GM18511 (cell line): ENCODE measurements around the gene ZNF514.
A peak's percentile ranks its signal among the peaks of the same experiment; 100 is the strongest.
"Not testable (repeated sequence)": the region's sequence is repeated elsewhere in the genome, so short reads cannot be mapped to it uniquely, and the experiment has no call there.

Experiments
- ATAC-seq: cut with Tn5 transposase; IDR thresholded peaks from one replicate; pipeline ENCODE4 v1.9.1; 2021; ENCODE audit warnings: mild to moderate bottlenecking, moderate library complexity; ENCODE audit not compliant: unreplicated experiment

ZNF514 gene

DNA sequence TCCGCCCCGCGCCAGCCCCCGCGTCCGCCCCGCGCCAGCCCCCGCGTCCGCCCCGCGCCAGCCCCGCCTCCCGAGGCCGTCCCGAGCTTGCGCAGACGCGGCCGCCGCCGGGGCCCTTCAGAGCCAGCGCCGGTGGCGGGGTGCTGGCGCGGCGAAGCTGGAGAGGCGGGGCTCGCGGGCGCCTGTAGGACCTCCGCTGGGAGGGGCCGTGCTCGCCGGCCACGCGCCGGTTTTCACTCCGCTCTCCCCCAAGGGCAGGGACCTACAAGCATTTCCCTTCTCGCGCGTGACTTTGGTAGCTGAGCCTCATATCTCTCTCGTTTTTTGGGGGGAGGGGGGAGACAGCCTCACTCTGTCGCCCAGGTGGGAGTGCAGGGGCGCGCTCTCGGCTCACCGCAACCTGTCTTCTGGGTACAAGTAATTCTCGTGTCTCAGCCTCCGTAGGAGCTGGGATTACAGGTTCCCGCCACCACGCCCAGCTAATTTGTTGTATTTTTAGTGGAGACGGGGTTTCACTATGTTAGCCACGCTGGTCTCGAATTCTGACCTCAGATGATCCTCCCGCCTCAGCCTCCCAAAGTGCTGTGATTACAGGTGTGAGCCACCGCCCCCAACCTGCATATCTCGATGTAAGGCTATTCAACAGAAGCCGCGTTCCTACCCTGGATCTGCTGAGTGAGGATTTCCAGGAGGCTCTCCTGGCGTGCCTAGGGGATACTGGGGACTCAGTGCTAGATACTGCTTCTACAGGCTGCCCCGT lies at the start of gene ZNF514:
Gene ZNF514 (minus strand): TSS at position 159 of the 760 bp plus-strand sequence. CDS start 6,595 bp downstream, outside the sequence.
- ATAC-seq: peak; percentile 93

DNA sequence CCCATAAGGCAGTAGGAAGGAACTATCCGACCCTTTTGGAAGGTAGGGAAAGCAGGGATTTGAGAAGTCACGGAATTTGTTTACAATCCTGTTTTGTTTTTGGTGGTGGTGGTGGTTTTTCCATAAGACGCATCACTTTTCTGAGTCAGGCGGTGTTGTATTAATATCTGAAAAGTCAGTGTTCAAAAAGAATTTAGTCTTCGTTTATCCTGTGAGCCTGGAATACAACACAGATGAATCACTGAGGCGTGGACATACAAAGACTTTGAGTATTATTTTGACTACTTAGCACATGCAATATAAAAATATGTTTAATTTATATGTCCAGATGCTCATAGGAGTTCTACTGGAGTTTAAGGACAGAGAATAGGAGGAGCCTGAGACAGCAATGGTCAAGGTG lies 48.5 kb upstream of the ZNF514 start:
- no peak for ATAC-seq

DNA sequence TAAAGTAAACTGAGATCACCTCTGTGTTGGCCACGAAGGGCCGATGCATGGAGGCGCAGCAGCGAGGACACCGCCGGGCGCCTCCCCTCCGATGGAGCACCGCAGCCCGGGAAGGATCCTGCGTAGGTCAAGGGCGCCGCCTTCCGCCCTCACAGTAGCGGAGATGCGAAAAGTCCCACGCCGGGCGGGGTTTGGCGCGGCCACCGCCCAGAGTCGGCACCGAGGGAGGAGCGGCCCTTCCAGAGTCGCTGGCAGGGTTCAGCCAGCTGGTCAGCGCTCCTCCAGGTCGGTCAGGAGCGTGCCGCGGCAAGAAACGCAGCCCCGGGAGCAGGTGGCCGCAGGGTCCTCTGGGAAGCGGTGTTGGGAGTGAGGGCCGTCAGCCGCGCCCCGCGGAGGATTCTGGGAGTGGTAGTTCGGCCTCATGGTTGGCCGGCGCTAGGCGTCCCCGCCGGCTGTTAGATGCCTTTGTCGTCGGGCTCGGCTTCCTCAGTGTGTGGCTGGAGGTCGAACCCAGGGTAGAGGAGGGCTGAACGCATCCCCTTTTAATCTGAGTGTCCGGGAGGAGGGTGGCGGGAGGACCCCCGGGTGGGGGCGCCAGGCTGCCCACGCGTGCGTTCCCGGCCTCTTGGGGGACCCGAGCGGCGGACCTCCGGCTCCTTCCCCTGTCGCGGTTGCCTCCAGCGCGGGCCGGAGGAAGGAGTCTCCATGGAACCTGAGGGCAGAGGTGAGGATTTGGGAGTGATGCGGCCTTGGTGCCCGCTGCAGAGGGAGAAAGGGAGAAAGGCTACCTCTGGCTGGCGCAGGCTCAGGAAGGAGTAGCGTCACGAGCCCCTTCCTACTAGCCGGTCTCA lies 47.7 kb upstream of the ZNF514 start, which contains the start of gene ZNF892:
Gene ZNF892 (plus strand): TSS at position 411 of the 851 bp plus-strand sequence. CDS start 295 bp downstream, at position 706.
- ATAC-seq: peak; percentile 97

DNA sequence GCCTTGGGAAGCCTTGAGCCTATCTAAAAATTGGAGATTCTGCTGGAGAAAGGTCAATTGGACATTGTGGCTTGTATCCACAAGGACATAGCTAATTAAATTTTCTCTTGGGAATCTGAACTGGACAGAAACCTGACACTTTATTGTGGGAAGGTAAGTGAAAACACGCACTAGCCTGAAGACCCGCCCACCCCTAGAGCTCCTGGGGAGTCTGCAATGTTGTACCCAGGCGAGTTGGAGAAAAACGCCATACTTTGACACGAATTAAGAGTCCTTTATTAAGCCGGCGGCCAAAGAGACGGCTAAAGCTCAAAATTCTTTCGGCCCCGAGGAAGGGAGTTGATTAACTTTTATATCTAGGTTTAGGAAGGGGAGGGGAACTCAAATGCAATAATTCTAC lies 46.4 kb upstream of the ZNF514 start:
- ATAC-seq: no peak

DNA sequence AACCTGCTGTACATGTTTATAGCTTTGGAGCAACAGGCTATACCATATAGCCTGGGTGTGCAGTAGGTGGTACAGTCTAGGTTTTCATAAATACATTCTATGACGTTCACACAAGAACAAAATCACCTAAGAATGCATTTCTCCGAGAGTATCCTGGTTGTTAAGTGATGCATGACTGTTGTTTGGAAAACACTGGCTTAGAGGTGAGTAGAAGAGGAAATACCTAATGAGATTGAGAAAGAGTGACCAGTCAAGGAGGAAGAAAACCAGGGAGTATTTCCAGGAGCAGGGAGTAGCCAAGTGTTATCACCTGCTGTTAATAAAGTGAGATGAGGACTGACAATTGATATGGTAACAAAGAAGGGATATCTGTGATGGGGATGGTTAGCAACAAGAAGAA lies 44.7 kb upstream of the ZNF514 start:
- no peak for ATAC-seq

DNA sequence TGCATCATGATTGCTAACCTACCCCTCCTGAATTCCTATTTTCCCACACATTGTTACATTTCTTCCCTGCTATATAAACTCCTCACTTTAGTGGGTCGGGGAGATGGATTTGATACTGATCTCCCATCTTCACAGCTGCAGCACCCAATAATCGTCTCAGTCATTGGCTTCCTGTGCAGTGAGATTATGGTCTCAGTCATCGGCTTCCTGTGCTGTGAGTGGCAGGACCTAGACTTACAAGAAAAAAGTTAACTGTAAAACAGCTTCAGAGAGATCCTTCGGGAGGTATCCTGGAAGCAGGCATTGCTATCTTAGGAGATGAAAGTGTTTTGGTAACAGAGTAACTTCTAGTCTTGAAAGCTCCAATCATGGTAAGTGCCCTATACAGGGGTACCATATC lies 44.3 kb upstream of the ZNF514 start:
- no peak for ATAC-seq

DNA sequence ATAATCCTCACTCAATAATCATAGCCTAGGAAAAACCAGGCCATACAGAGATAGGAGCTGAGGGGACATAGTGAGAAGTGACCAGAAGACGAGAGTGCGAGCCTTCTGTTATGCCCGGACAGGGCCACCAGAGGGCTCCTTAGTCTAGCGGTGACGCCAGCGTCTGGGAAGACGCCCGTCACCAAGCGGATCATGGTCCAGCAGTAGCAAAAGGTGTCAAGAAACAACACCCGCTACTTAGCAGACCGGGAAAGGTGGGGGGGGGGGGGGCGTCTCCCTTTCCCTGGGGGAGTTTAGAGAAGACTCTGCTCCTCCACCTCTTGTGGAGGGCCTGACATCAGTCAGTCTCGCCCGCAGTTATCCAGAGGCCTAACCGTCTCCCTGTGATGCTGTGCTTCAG lies 33.3 kb upstream of the ZNF514 start:
- ATAC-seq: not testable (repeated sequence)

DNA sequence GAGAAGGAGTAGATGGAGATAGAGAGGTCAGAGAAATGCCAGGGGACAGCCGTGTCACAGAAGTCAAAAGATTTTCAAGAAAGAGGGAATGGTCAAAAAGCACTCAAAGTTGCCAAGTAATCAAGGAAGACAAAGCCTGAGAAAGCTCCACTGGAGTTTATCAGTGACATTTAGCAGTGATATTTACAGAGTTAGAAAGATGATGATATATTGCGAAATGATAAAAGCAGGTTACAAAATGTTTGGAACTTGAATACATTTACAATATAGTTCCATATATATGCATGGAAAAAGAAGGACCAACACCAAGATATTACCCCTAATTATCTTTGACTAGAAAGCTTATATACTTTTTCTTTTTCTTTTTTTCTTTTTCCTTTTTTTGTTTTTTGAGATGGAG lies 26.3 kb upstream of the ZNF514 start:
- ATAC-seq: no peak

DNA sequence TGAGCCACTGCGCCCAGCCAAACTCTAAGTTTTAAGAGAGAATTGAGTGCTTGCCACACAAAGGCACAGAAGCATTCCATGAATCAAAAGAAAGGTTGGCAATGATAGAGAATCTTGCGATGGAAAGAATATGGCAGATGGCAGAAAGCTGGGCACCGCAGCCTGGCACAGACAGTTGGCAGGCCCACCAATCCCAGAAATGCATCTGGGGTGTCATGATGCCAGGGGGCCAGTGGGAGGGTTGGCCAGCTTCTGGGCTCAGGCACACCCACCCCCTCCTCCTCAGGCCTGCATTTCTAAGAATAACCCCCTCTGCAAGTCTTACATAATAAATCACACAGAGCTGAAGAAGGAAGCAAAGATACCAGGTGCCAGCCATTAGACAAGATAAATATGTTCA lies 25.5 kb upstream of the ZNF514 start:
- no peak for ATAC-seq

DNA sequence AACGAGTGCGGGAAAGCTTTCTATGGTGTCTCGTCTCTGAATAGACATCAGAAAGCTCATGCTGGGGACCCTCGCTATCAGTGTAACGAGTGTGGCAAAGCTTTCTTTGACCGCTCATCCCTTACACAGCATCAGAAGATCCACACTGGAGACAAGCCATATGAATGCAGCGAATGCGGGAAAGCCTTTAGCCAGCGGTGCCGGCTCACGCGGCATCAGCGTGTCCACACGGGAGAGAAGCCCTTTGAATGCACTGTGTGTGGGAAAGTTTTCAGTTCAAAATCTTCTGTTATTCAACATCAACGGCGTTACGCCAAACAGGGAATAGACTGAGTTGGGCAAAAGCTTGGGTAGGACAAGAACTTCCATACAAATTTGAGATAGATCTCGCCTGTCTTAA lies 22.1 kb upstream of the ZNF514 start:
- ATAC-seq: no peak

DNA sequence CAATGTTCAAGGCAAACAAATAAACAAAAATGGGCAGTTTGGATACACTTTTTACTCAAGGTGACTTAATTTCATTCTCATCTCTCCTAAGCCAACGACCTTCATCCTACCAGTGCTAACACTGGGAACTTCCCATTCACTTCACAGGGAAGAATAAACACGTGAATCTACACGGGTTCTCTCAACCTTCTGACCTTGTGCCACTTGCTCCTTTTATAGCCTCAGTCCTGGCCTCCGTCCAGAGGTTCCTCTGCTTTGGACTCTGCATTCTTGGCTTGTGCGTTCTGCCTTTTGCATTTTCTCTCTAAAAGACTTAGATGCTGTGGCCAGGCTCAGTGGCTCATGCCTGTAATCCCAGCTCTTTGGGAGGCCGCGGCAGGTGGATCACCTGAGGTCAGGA lies 19.8 kb upstream of the ZNF514 start:
- ATAC-seq: no peak

DNA sequence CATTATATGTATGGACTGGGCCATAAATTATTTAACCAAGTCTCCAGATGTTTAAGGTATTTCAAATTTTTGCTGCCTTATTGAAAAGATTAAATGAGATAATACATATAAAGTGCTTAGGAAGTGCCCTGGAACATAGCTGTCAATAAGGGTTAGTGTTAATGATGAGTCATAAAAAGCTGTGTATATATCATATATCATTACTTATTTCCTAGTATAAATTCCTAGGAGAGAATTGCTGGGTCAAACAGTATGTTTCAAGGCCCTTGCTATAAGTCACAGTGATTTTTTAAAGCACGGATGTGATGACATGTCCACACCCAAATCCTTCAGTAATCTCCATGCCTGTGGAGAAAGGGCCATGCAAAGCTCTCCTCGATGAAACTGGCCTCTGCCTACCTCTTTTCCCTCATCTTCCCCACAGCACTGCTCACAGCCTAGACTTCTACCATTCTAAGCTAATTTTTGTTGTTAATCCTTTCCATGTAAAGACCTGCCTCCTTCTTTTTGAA lies 14.4 kb upstream of the ZNF514 start:
- ATAC-seq: no peak

DNA sequence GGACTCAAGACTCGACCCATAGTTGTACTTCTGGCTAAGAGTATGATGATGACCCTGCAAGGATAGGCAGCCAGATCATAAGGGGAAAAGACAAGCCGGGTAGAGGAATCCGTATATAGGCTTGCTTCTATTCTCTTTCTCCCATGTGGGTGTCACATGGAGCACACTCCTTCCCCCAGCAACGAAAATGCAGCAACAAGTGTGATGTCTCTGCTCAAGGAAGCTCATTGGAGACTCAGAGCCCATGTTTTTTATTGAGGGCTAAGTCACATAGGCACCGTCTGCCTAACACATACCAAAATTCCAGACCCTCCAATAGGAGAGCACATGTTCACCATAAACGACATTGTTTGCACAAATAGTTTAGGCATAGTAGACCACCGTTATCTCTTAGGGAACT lies 12.3 kb upstream of the ZNF514 start:
- no peak for ATAC-seq

DNA sequence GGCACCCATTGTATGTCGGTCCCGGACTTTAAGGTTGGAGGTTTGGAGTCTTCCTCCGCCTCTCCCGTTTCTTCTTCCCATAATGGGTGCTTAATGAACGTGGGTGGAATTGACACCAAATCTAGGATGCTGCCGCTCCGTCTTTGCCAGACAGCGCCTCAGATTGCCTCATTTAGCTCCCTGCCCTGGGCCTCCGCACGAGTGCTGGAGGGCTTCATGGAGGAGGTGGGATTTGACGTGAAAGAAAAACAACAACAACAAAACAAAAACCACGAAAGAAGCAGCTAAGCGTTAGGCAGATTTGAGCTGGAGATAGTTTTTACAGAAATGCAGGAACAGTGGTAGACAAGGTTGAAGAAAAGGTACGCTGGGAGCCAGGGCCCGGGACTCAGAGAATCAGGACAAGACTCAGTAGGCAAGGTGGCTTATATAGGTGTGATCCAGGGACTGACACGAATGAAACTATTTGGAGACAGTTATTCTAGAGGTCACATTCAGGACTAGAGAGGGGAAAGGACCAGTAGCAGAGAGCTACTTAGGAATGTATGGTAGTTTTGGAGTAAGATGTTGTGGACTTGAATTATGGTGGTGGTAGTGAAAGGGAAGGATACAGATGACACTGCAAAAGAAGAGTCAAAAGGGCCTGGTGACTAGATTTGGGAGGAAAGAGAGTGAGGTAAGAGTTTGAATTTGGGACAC lies 6.6 kb upstream of the ZNF514 start:
- peak; percentile 17 for ATAC-seq

DNA sequence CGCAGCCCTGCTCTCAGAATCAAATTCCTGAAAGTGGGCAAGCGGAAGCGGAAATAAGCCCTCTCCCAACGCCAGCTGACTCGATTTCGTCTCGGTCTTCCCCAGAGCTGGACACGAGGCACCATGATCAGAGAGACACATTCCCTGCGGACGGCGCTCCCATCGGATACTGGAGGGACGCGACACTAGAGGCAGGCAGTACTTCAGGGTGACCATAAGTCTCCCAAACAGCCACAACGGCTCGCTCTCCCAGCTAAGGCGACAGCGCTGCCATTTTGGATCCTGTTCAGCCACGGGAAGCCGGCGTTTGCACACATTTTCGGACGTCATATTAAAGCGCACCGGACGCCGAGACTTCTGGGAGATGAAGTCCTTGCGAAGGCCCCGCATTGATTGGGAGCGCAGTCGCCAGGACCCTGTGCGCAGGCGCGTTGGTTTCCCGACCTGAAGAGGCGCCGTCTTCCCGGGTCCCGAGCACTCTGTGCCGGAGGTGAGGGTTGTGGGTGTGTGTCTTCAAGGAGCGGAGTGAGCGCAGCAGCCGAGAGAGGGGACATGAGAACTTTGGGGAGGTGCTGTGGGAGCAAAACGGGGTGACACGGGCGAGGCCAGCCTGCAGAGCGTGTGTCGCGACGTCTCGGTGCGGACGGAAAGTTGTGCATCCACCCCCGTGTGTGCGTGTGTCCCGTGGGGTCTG lies 5.9 kb upstream of the ZNF514 start, which contains the start of gene ZNF2:
Gene ZNF2 (plus strand): TSS at position 439 of the 694 bp plus-strand sequence. CDS start 10,418 bp downstream, outside the sequence.
- ATAC-seq: peak; percentile 93

DNA sequence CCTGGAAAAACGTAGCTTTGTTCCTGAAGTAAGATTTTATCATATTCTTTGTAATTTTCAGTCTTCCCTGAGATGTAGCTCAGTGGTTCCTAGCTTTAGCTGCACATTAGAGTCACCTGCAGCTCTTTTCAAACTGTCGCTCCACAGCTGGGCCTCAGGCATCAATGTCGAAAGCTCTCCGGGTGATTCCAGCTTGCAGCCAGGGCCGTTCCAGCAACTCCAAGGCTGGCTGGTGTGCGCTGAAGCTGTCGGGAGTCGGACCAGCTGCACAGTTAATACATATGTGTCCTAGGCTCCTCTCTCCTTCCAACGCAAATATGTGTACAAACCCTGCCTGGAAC lies 5.4 kb upstream of the ZNF514 start:
- ATAC-seq: peak; percentile 21

DNA sequence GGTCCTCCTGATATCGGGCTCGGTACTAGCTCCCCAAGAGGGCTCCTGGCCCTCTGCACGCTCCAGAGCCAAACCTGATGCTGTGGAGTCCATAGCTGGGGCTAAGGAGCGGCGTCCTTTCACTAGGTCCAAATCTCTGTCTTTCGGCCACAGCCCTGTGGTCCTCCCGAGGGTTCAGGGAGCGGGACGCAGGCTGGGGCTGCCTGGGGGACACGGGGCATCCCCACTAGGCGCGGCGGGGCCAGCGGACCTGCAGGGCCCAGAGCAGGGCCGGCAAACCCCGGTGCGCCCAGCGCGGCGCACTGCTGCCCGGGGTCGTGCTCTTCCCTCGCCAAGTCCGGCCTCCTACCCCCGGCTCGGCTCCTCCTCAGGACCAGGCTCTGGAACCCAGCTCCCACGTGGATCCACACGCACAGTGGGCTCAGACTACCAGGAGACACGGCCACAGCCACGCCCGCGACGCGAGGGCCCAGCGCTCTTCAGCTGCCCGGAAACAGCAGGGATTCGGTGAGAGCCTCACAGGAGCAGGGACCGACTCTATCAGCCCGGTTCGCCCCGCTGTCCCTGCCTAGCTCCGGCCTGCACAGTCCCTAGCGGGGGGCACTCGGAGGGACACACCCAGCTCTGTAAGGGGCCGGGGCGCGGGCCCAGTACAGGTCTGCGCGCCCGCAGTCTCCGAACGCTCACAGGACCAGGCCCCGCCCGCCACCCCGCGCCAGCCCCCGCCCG lies 593 bp downstream of the ZNF514 start:
- ATAC-seq: peak; percentile 61

DNA sequence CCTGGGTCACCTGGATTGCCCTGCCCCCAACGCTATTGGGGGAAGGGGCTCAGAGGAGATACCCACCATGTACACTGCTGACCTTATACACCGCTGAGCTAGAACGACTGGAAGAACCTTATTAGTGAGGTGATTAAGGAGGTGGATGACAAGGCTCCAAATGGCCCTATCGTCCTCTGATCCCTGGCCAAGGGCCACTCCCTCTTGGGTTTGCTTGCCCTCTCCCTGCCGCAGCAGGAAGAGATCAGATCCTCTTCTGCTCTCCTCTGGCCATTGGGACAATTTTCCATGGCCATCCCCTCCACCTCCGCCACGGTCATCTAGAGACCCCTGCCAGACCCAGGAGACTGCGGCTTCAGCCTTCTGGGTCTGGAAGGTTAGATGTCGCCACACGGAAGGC lies 1.2 kb downstream of the ZNF514 start:
- no peak for ATAC-seq

DNA sequence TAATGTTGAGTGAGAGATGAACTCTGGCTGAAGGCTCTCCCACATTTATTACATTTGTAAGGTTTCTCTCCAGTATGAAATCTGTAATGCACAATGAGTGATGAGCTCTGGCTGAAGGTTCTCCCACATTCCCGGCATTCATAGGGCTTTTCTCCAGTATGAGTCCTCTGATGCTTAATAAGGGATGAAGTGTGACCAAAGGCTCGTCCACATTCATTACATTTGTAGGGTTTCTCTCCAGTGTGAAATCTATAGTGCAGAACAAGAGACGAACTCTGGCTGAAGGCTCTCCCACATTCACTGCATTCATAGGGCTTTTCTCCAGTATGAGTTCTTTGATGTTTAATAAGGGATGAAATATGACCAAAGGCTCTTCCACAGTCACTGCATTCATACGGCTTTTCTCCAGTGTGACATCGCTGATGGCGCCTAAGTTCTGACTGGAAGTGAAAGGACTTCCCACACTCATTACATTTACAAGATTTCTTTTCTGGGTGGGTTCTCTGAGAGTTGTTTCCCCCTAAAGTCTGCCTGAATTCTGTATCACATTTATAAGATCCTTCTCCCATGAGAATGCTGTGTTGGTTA lies 10.2 kb downstream of the ZNF514 start:
- no peak for ATAC-seq

DNA sequence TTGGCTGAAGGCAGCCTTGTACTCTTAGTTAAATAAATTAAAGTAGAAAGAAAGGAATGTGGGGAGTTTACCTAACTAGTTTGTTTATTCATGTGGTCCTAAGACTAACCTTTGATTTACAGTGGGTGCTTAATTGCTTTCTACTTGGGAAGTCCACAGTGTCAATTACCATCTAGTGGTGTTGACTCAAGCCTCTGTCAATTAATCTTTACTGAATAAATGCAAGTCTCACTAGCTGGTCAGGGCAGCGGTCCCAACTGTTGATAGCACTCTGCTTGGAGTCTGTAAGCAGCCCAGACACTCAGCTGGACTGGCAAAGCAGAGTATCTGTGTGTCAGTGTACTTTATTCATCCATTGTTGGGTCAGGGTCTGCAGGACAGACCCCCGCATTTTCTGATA lies 15.8 kb downstream of the ZNF514 start:
- no peak for ATAC-seq
